Measurements from ENCODE around the gene UBE2E2.

Gene UBE2E2

GRCh38 chr3:23496165-23496564, 293.0 kb downstream of the UBE2E2 start:
- no peak for DNase-seq (ENCODE audit: low read depth)
- TF ChIP-seq POLR2A (IDR thresholded peaks at IDR 0.05; ENCODE audit: extremely low read depth, insufficient read length): no peak
- no peak for TF ChIP-seq MAX (IDR thresholded peaks at IDR 0.05; ENCODE audit: low read depth, low read length)
- TF ChIP-seq MYC (IDR thresholded peaks at IDR 0.05; ENCODE audit: low read depth, low read length): no peak
- TF ChIP-seq CTCF (IDR thresholded peaks at IDR 0.05; ENCODE audit: low read depth, low read length): no peak
- no peak overlapping the region for H3K4me3 ChIP-seq (ENCODE audit: low read depth, low read length)

- TF ChIP-seq POLR2A (IDR thresholded peaks at IDR 0.05; ENCODE audit: extremely low read depth, insufficient read length): no peak
- H3K4me3 ChIP-seq (ENCODE audit: low read depth, low read length): no peak overlapping the region
- DNase-seq (ENCODE audit: low read depth): no peak
Measured at GRCh38 chr3:23497156-23497555, 294.0 kb downstream of the UBE2E2 start.

- DNase-seq (ENCODE audit: low read depth): no peak
- TF ChIP-seq MYC (IDR thresholded peaks at IDR 0.05; ENCODE audit: low read depth, low read length): no peak
- no peak for TF ChIP-seq MAX (IDR thresholded peaks at IDR 0.05; ENCODE audit: low read depth, low read length)
- TF ChIP-seq POLR2A (IDR thresholded peaks at IDR 0.05; ENCODE audit: extremely low read depth, insufficient read length): no peak
- TF ChIP-seq CTCF (IDR thresholded peaks at IDR 0.05; ENCODE audit: low read depth, low read length): no peak
- H3K4me3 ChIP-seq (ENCODE audit: low read depth, low read length): no peak overlapping the region
Measured at GRCh38 chr3:23501201-23501802, 298.2 kb downstream of the UBE2E2 start.

- no peak overlapping the region for H3K4me3 ChIP-seq (ENCODE audit: low read depth, low read length)
- DNase-seq (ENCODE audit: low read depth): no peak
- TF ChIP-seq MYC (IDR thresholded peaks at IDR 0.05; ENCODE audit: low read depth, low read length) (no peak), CTCF (IDR thresholded peaks at IDR 0.05; ENCODE audit: low read depth, low read length) (no peak), POLR2A (IDR thresholded peaks at IDR 0.05; ENCODE audit: extremely low read depth, insufficient read length) (no peak), MAX (IDR thresholded peaks at IDR 0.05; ENCODE audit: low read depth, low read length) (no peak)
Measured at GRCh38 chr3:23508464-23508863, 305.3 kb downstream of the UBE2E2 start.

GRCh38 chr3:23518441-23518840, 315.3 kb downstream of the UBE2E2 start:
- no peak overlapping the region for H3K4me3 ChIP-seq (ENCODE audit: low read depth, low read length)
- DNase-seq (ENCODE audit: low read depth): no peak
- TF ChIP-seq POLR2A (IDR thresholded peaks at IDR 0.05; ENCODE audit: extremely low read depth, insufficient read length): no peak
- TF ChIP-seq MYC (IDR thresholded peaks at IDR 0.05; ENCODE audit: low read depth, low read length): no peak
- TF ChIP-seq CTCF (IDR thresholded peaks at IDR 0.05; ENCODE audit: low read depth, low read length): no peak
- no peak for TF ChIP-seq MAX (IDR thresholded peaks at IDR 0.05; ENCODE audit: low read depth, low read length)

GRCh38 chr3:23519314-23520208, 316.4 kb downstream of the UBE2E2 start:
- DNase-seq (ENCODE audit: low read depth): no peak
- TF ChIP-seq MAX (IDR thresholded peaks at IDR 0.05; ENCODE audit: low read depth, low read length): no peak
- TF ChIP-seq POLR2A (IDR thresholded peaks at IDR 0.05; ENCODE audit: extremely low read depth, insufficient read length): no peak
- TF ChIP-seq CTCF (IDR thresholded peaks at IDR 0.05; ENCODE audit: low read depth, low read length): no peak
- no peak for TF ChIP-seq MYC (IDR thresholded peaks at IDR 0.05; ENCODE audit: low read depth, low read length)
- no peak overlapping the region for H3K4me3 ChIP-seq (ENCODE audit: low read depth, low read length)
